GM18526 (cell line): ENCODE results near the gene DCDC1.

ENCODE experiments used
- POLR2A ChIP-seq: IDR thresholded peaks from 3 replicates; pipeline ENCODE4 v1.6.1; 2011; ENCODE audit not compliant: insufficient read length; ENCODE audit errors: extremely low read depth

Gene DCDC1

DNA sequence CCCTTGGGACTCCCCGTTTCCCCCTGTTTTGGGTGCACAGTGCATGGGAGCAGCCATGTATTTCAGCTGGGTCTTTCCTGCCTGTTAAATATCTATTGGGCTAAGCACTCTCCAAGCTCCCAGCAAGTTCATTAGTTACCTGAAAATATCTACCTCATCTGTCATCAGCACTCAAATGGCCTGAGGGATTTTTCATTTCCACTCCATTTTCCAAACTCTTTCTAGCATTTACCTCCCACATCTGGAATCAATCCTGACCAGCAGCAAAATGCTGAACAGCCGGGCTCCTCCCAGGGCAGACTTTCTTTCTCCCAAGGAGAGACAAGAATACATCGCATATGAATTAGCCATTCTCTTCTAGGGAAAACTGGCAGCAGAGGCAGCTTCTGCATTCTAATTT lies 509.9 kb downstream of the DCDC1 start:
- no peak for TF ChIP-seq POLR2A

- TF ChIP-seq POLR2A = no peak
These were observed 514.0 kb downstream of the DCDC1 start for GRCh38 chr11:30855383-30856006.

DNA sequence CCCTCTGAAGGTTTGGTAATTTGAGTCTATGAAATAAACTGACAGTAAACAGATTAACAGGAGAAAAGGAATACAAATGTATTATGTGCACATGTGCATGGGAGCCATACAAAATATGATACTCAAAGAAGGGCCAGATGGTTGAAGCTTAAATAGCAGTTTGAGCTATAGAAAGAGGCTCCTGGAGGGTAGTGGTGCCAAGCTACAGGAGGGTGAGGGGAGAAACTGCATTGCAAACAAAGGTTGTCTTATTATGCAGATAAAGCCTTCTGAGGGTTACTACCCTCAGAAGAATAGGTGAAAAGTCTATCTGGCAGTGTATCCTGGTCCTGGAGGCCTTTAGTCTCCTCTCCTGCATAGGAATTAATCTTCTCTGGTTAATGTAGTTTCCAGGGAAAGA lies 516.1 kb downstream of the DCDC1 start:
- TF ChIP-seq POLR2A = no peak

- TF ChIP-seq POLR2A = no peak
These were observed 516.9 kb downstream of the DCDC1 start for GRCh38 chr11:30852645-30853044.

GRCh38 chr11:30852091-30852490 lies 517.4 kb downstream of the DCDC1 start:
- TF ChIP-seq POLR2A = no peak

DNA sequence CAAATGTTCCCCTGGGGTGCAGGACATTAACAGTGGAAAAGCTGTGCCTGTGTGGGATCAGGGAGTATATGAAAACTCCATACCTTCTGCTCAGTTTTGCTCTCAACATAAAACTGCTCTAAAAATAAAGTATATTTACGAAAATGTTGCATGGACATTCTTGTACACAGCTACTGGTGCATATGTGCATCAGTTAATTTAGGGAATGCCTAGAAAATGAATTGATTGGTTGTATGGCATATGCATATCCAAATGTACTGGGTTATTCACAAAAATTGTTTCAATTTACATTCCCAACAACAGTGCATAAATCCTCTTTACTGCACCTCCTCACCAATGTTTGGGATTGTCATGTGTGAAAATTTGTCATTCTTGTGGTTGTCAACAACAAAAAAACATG lies 532.3 kb downstream of the DCDC1 start:
- TF ChIP-seq POLR2A = no peak

DNA sequence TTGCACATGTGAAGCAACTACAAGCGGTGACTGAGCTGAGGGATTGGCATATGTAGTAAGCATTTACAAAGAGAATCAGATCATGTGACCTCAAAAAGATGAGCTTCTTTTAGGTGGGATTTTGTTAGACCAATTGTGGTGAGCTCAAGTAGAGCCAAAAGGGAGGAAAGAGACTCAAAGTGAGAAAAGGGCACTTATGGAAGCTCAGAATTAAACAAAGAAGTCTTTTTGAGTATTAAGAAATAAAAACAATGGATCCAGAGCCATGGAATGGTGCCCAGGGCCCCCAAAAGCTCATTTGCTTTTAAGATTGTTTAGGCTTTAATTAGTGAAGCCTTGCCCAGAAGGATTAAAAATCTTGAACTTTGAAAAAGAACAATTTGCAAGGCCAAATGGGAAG lies 536.7 kb downstream of the DCDC1 start:
- TF ChIP-seq POLR2A = no peak

- no peak for TF ChIP-seq POLR2A
These were observed 538.9 kb downstream of the DCDC1 start for GRCh38 chr11:30830681-30831080.

- no peak for TF ChIP-seq POLR2A
These were observed 542.6 kb downstream of the DCDC1 start for GRCh38 chr11:30826911-30827310.

- TF ChIP-seq POLR2A = no peak
These were observed 543.8 kb downstream of the DCDC1 start for GRCh38 chr11:30825723-30826122.

DNA sequence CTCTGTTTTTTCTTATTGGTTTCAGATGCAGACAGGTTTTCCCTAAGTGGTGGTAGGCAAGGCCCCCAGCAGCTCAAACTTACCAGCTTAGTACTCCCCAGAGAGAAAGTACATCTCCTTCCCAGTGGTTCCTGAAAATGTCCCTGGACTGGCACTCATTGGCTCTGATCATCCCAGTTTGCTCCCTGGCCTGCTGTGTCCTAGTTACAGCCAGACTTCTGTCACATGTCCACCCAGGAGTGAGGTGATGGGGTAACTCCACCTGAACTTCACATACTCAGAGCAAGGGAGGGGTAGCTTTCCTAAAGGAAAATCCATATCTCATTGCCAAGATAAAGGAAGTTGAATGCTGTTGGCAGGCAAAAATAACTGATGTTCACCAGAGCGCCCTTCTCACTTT lies 546.4 kb downstream of the DCDC1 start:
- TF ChIP-seq POLR2A = no peak

DNA sequence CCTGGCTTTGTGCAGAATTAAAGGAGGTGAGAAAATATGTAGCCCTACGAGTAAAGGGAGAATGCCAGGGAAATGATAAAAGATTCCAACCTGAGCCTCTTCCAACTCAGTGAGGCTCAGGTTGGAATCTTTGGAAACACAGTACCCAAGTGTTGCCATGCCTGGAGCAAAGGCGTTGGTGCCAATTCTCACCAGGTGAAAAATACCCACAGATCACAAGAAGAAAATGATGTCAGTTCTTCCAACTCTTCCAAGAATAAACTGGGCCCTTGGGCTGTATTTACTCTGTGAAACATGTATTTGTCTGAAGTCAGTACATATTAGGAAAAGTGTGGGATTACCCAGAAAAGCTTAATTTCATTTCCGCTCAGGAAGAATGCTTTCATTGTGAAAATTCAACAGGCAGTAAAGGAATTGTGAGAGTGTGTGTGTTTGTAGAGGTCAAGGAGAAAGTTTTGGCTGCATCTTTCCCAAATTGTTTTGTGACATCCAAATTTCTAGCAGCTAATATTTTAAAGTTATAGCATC lies 548.0 kb downstream of the DCDC1 start:
- TF ChIP-seq POLR2A = no peak

DNA sequence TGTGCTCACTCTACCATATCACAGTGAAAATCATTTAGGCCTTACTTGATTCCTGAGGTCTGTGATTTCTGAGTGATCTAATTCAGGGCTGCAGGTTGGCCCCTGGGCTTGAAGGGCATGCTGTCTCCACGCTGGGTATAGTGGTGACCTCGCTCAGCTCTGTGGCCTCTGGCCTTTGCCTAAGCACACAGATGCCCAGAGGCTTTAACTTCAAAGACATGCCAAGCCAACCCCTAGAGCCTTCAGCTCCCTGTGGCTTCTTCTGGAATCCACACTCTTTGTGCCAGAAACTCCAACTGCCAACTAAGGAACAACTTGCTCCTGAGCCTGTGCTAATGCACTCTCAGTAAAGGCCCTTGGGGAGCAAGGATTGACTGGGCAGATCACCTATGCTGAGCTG lies 550.8 kb downstream of the DCDC1 start:
- TF ChIP-seq POLR2A = no peak

DNA sequence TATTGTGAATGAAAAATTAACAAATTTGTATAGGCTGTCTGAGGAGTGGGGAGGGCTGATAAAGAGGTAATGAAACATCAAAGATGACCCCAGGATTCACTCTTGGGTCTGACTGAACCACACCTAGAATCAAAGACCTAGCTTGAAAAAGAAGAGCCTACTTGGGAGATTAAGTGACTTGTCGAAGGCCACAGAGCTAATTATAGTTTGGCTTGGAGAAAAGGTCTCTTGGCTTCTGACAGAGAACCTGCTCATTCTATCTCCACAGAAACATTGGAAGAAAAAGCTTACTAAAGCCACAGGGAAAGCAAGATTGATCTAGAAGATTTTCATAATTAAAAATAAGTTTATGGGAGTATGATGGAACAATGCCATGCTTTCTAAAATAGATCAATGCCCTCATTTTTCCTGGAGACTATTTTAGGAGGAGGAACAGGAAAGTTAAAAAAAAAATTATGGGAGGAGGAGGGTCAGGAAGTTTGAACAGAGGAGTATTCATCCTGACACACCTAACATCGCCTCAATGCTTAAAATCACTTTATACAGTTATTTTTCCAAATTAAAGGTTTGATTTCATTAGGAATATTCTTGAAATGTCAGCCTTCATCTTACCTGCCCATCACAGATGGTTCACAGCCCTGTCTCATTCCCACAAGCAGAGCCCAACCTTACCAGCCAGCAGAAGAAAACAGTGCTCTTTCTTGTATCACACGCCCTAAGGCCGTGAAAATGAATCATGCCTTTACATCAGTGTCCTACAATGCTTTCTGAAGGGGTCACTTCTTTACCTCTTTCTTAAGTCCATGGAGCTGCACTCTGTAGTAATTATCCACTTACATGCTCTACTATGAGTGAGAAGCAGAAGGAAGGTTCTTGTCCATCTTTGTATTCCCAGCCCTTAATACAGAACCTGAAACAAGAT lies 552.3 kb downstream of the DCDC1 start:
- TF ChIP-seq POLR2A = no peak

DNA sequence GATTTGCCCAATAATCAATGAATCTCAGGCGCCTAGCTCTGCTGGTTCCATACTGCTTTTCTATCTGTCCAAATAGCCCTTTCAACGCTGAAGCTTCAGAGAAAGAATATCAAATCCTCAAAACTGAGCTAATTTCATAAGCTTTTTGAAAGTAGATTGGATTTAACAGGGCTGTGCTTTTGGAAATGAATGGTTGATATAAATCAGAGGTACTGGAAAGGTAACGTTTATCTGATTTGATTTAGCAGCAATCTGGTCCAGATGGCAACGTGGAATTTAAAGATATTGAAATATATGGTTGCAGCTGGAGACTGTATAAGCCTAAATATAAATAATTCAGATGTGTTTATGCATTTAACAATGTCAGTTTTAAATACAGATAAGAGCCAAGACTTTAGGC lies 553.9 kb downstream of the DCDC1 start:
- no peak for TF ChIP-seq POLR2A

GRCh38 chr11:30814737-30815136 lies 554.8 kb downstream of the DCDC1 start:
- TF ChIP-seq POLR2A = no peak
